ENCODE measurements around the gene ASTN2.

GRCh38 chr9:116643691-116644090 lies 771.2 kb downstream of the ASTN2 start:
- TF ChIP-seq, protein P1, sequence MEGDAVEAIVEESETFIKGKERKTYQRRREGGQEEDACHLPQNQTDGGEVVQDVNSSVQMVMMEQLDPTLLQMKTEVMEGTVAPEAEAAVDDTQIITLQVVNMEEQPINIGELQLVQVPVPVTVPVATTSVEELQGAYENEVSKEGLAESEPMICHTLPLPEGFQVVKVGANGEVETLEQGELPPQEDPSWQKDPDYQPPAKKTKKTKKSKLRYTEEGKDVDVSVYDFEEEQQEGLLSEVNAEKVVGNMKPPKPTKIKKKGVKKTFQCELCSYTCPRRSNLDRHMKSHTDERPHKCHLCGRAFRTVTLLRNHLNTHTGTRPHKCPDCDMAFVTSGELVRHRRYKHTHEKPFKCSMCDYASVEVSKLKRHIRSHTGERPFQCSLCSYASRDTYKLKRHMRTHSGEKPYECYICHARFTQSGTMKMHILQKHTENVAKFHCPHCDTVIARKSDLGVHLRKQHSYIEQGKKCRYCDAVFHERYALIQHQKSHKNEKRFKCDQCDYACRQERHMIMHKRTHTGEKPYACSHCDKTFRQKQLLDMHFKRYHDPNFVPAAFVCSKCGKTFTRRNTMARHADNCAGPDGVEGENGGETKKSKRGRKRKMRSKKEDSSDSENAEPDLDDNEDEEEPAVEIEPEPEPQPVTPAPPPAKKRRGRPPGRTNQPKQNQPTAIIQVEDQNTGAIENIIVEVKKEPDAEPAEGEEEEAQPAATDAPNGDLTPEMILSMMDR (conservative IDR thresholded peaks at IDR 0.05 in 1 of 2, IDR thresholded peaks at IDR 0.05 in 1 of 2; ENCODE audit: extremely low read depth in 1 of 2, insufficient read depth in 1 of 2, low read depth in 1 of 2, low read length in 2 of 2) = no peak
- TF ChIP-seq EZH2 (IDR thresholded peaks at IDR 0.05; ENCODE audit: borderline replicate concordance, low read length) = no peak
